HepG2 (cell line): ENCODE results near the gene TMPO. TPM values are rescaled to one million over a fixed set of nuclear protein-coding genes. Genes with fewer than 3 reads are reported as not detected.

Experiments used
- CENPX ChIP-seq: sonication (generic); formaldehyde crosslinking; IDR thresholded peaks from 2 replicates; pipeline ENCODE4 v1.9.0; 2021; ENCODE audit warnings: mild to moderate bottlenecking, missing genetic modification reagents, moderate library complexity
- ETV6 ChIP-seq: sonication (generic); formaldehyde crosslinking; conservative IDR thresholded peaks from 2 replicates; pipeline ENCODE4 v1.4.0; 2020; ENCODE audit warnings: missing genetic modification reagents
- FOXO4 ChIP-seq: sonication (generic); formaldehyde crosslinking; conservative IDR thresholded peaks from 2 replicates; pipeline ENCODE4 v1.8.1; 2023; ENCODE audit warnings: missing genetic modification reagents
- GMEB2 ChIP-seq: IDR thresholded peaks from 2 replicates; pipeline ENCODE4 v1.6.1; 2016; ENCODE audit warnings: missing biosample characterization, missing genetic modification reagents, low read depth
- HNF4A ChIP-seq: sonication (generic); formaldehyde crosslinking; IDR thresholded peaks from 2 replicates; pipeline ENCODE4 v1.4.0; 2020; ENCODE audit warnings: missing genetic modification reagents
- HNRNPUL1 ChIP-seq: fragments of 200-400 bp; formaldehyde crosslinking; IDR thresholded peaks from 2 replicates; pipeline ENCODE4 v1.6.1; 2017; ENCODE audit warnings: low read depth, mild to moderate bottlenecking, low read length, moderate library complexity
- HOXA5 ChIP-seq: sonication (generic); formaldehyde crosslinking; IDR thresholded peaks from 2 replicates; pipeline ENCODE4 v1.4.0; 2020; ENCODE audit warnings: missing genetic modification reagents
- ISL2 ChIP-seq: sonication (generic); formaldehyde crosslinking; IDR thresholded peaks from 2 replicates; pipeline ENCODE4 v1.5.0; 2020; ENCODE audit warnings: missing genetic modification reagents
- ISX ChIP-seq: sonication (generic); formaldehyde crosslinking; conservative IDR thresholded peaks from 2 replicates; pipeline ENCODE4 v1.5.0; 2020; ENCODE audit warnings: missing genetic modification reagents
- KAT7 ChIP-seq: IDR thresholded peaks from 2 replicates; pipeline ENCODE4 v1.6.1; 2018; ENCODE audit warnings: borderline replicate concordance, missing compliant biosample characterization
- KDM5A ChIP-seq: fragments of 200-600 bp; sonication (generic); IDR thresholded peaks from 2 replicates; pipeline ENCODE4 v1.7.0; 2018; ENCODE audit warnings: antibody characterized with exemption, mild to moderate bottlenecking, low read length, borderline replicate concordance
- MZF1 ChIP-seq: sonication (generic); formaldehyde crosslinking; IDR thresholded peaks from 2 replicates; pipeline ENCODE4 v1.8.1; 2023; ENCODE audit warnings: mild to moderate bottlenecking, missing genetic modification reagents, borderline replicate concordance
- NFIB ChIP-seq: sonication (generic); formaldehyde crosslinking; IDR thresholded peaks from 2 replicates; pipeline ENCODE4 v1.9.0; 2021; ENCODE audit warnings: missing genetic modification reagents, mild to moderate bottlenecking, borderline replicate concordance
- POGZ ChIP-seq: sonication (generic); formaldehyde crosslinking; IDR thresholded peaks from 2 replicates; pipeline ENCODE4 v1.4.0; 2020; ENCODE audit warnings: mild to moderate bottlenecking, missing genetic modification reagents
- REPIN1 ChIP-seq: sonication (generic); formaldehyde crosslinking; IDR thresholded peaks from 2 replicates; pipeline ENCODE4 v1.8.0; 2022; ENCODE audit warnings: missing genetic modification reagents, low read depth, mild to moderate bottlenecking, borderline replicate concordance
- SAP130 ChIP-seq: IDR thresholded peaks from 2 replicates; pipeline ENCODE4 v1.6.1; 2016; ENCODE audit warnings: low read depth
- SP140L ChIP-seq: sonication (generic); formaldehyde crosslinking; IDR thresholded peaks from 2 replicates; pipeline ENCODE4 v1.4.0; 2020; ENCODE audit warnings: missing genetic modification reagents, borderline replicate concordance
- TGIF2 ChIP-seq: IDR thresholded peaks from 2 replicates; pipeline ENCODE4 v1.6.1; 2016; ENCODE audit warnings: control low read depth, missing compliant biosample characterization
- ZEB1 ChIP-seq: IDR thresholded peaks from 2 replicates; pipeline ENCODE4 v1.6.1; 2012; ENCODE audit warnings: mild to moderate bottlenecking, low read depth, inconsistent platforms; ENCODE audit not compliant: insufficient replicate concordance
- ZNF331 ChIP-seq: sonication (generic); formaldehyde crosslinking; IDR thresholded peaks from 2 replicates; pipeline ENCODE4 v1.4.0; 2020; ENCODE audit warnings: missing genetic modification reagents
- ZNF33A ChIP-seq: sonication (generic); formaldehyde crosslinking; IDR thresholded peaks from 2 replicates; pipeline ENCODE4 v1.5.1; 2020; ENCODE audit warnings: missing genetic modification reagents, mild to moderate bottlenecking, moderate library complexity, borderline replicate concordance
- ZNF629 ChIP-seq: sonication (generic); formaldehyde crosslinking; conservative IDR thresholded peaks from 2 replicates; pipeline ENCODE4 v1.5.0; 2020; ENCODE audit warnings: missing genetic modification reagents
- ZSCAN22 ChIP-seq: sonication (generic); formaldehyde crosslinking; IDR thresholded peaks from 2 replicates; pipeline ENCODE4 v1.4.0; 2020; ENCODE audit warnings: mild to moderate bottlenecking, missing genetic modification reagents
- ZSCAN9 ChIP-seq: IDR thresholded peaks from 2 replicates; pipeline ENCODE4 v1.6.1; 2016; ENCODE audit warnings: borderline replicate concordance
- polyA plus RNA-seq, 8 experiments: library from polyadenylated mRNA; depleted of rRNA in 3 of 8; stranded (reverse) in 7 of 8; unstranded in 1 of 8; fragments of >200 nt; fragmentation: Illumina TruSeq in 4 of 8; extraction: Trizol in 4 of 8; gene quantifications; 2 replicates each; pipeline versions ENCODE4 v1.2.1 to v1.2.3, GENCODE V29; 2011 to 2016; ENCODE audit warnings: low read depth in 4 of 8, missing spikeins in 1 of 8, mixed read lengths in 1 of 8; ENCODE audit not compliant: insufficient read depth in 1 of 8
- total RNA-seq, 5 experiments: library from RNA; depleted of rRNA; stranded (reverse); fragments of >200 nt; fragmentation: Illumina TruSeq; extraction: Trizol; gene quantifications; 2 replicates each; pipeline ENCODE4 v1.2.3, GENCODE V29; 2016; ENCODE audit warnings: low read depth in 1 of 5
- TF ChIP-seq, protein P1 (sequence below): sonication (generic); formaldehyde crosslinking; conservative IDR thresholded peaks from 2 replicates; pipeline ENCODE4 v1.5.0; 2020; ENCODE audit warnings: missing genetic modification reagents
- TF ChIP-seq, protein P2 (sequence below): sonication (generic); formaldehyde crosslinking; IDR thresholded peaks from 2 replicates; pipeline ENCODE4 v1.8.0; 2022; ENCODE audit warnings: missing genetic modification reagents, mild to moderate bottlenecking, inconsistent platforms, borderline replicate concordance

The TMPO gene
- total and polyA plus RNA-seq, 2 of the 13 experiments (the other 11 are each of a cell fraction or from before 2014, with no cell fraction given) = 24.2 to 167 TPM

- TF ChIP-seq SP140L (CRISPR knock-in tag) (peak; percentile 67; the same call in 1 of the 2 replicates), HNRNPUL1 (no peak), SAP130 (CRISPR knock-in tag) (peak; percentile 60; the same call in 1 of the 2 replicates), GMEB2 (CRISPR knock-in tag) (no peak), HOXA5 (CRISPR knock-in tag) (0 out of 2 replicates have a peak, but pooled peaks have one; percentile 43), ZSCAN22 (CRISPR knock-in tag) (no peak), KDM5A (no peak), MZF1 (CRISPR knock-in tag) (no peak), ZNF629 (no peak), ZSCAN9 (peak; percentile 26; the same call in 1 of the 2 replicates), POGZ (CRISPR knock-in tag) (no peak), ZNF33A (0 out of 2 replicates have a peak, but pooled peaks have one; percentile 94), KAT7 (CRISPR knock-in tag) (peak; percentile 9), ISX (CRISPR knock-in tag) (0 out of 2 replicates have a peak, but pooled peaks have one; percentile 17), ETV6 (no peak), HNF4A (CRISPR knock-in tag) (0 out of 2 replicates have a peak, but pooled peaks have one; percentile 32), TGIF2 (CRISPR knock-in tag) (peak; percentile 59; the same call in 1 of the 2 replicates), ISL2 (no peak), CENPX (no peak), FOXO4 (0 out of 2 replicates have a peak, but pooled peaks have one; percentile 30), ZNF331 (0 out of 2 replicates have a peak, but pooled peaks have one; percentile 65), ZEB1 (peak; percentile 23), NFIB (CRISPR knock-in tag) (no peak), REPIN1 (CRISPR knock-in tag) (no peak)
- TF ChIP-seq, protein P1, sequence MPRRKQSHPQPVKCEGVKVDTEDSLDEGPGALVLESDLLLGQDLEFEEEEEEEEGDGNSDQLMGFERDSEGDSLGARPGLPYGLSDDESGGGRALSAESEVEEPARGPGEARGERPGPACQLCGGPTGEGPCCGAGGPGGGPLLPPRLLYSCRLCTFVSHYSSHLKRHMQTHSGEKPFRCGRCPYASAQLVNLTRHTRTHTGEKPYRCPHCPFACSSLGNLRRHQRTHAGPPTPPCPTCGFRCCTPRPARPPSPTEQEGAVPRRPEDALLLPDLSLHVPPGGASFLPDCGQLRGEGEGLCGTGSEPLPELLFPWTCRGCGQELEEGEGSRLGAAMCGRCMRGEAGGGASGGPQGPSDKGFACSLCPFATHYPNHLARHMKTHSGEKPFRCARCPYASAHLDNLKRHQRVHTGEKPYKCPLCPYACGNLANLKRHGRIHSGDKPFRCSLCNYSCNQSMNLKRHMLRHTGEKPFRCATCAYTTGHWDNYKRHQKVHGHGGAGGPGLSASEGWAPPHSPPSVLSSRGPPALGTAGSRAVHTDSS (CRISPR knock-in tag) = 0 out of 2 replicates have a peak, but pooled peaks have one; percentile 44
- TF ChIP-seq, protein P2, sequence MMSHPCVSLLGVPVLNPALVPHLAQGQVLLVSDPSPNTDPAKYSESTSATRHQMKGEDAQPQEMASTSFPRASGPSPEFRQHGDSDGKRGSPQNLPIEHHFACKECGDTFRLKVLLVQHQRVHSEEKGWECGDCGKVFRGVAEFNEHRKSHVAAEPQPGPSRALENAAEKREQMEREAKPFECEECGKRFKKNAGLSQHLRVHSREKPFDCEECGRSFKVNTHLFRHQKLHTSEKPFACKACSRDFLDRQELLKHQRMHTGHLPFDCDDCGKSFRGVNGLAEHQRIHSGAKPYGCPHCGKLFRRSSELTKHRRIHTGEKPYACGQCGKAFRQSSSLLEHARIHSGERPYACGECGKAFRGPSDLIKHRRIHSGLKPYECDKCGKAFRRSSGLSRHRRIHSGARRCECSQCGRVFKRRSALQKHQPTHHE (CRISPR knock-in tag) = no peak
Measured at GRCh38 chr12:98503342-98503591, 12.1 kb upstream of the TMPO start (continued).
